ENCODE results near the gene IER2.

The IER2 gene

GRCh38 chr19:13150187-13150930 is at the start of gene IER2, which contains the start of gene STX10:
TSS of gene IER2 (plus strand) at chr19:13150411. CDS start at chr19:13153187, 2,776 bp downstream.
TSS of gene STX10 (minus strand) at chr19:13150375. CDS start at chr19:13150173, 202 bp downstream.
- H3K4me3 Mint-ChIP-seq: peak within 1 kb of the TSS; percentile 99
- no peaks in the 10 kb centered on the region for H3K9me3 Mint-ChIP-seq
- H3K36me3 Mint-ChIP-seq (ENCODE audit: low read depth): peaks cover 26% of the 10 kb centered on the region
- peaks cover 36% of the 10 kb centered on the region for H3K4me1 Mint-ChIP-seq (ENCODE audit: low read depth)
- peak within 1 kb of the TSS; percentile 88 for H3K27ac Mint-ChIP-seq
- H3K27me3 Mint-ChIP-seq (ENCODE audit: low read depth): peaks cover 9% of the 10 kb centered on the region

- peaks cover 24% of the 10 kb centered on the region for H3K27me3 Mint-ChIP-seq (ENCODE audit: low read depth)
These were observed 49.2 kb upstream of the IER2 start for GRCh38 chr19:13100841-13101589.

GRCh38 chr19:13101590-13102415 is 48.4 kb upstream of the IER2 start:
- H3K36me3 Mint-ChIP-seq (ENCODE audit: low read depth): peaks cover 7% of the 10 kb centered on the region
- peak overlapping the region; percentile 39 for H3K27ac Mint-ChIP-seq
- H3K27me3 Mint-ChIP-seq (ENCODE audit: low read depth): peaks cover 20% of the 10 kb centered on the region
- H3K4me1 Mint-ChIP-seq (ENCODE audit: low read depth): peaks cover 32% of the 10 kb centered on the region
- peak overlapping the region; percentile 31 for H3K4me3 Mint-ChIP-seq
- H3K9me3 Mint-ChIP-seq: peaks cover 5% of the 10 kb centered on the region

More at GRCh38 chr19:13100841-13101589, 49.2 kb upstream of the IER2 start:
- Mint-ChIP-seq H3K4me1 (ENCODE audit: low read depth) (peaks cover 34% of the 10 kb centered on the region), H3K27ac (peak overlapping the region; percentile 39), H3K4me3 (peak overlapping the region; percentile 31), H3K36me3 (ENCODE audit: low read depth) (peaks cover 7% of the 10 kb centered on the region), H3K9me3 (peaks cover 5% of the 10 kb centered on the region)

GRCh38 chr19:13102416-13102665 is 47.9 kb upstream of the IER2 start:
- peaks cover 28% of the 10 kb centered on the region for H3K4me1 Mint-ChIP-seq (ENCODE audit: low read depth)

GRCh38 chr19:13102666-13103580 is 47.3 kb upstream of the IER2 start, which contains the start of gene LYL1:
TSS of gene LYL1 (minus strand) at chr19:13102858. CDS start at chr19:13101171, 1,687 bp downstream.
- Mint-ChIP-seq H3K27ac (peak within 1 kb of the TSS; percentile 39), H3K27me3 (ENCODE audit: low read depth) (peaks cover 11% of the 10 kb centered on the region), H3K9me3 (peaks cover 5% of the 10 kb centered on the region), H3K36me3 (ENCODE audit: low read depth) (peaks cover 11% of the 10 kb centered on the region), H3K4me1 (ENCODE audit: low read depth) (peaks cover 28% of the 10 kb centered on the region), H3K4me3 (peak within 1 kb of the TSS; percentile 53)

More at GRCh38 chr19:13102416-13102665, 47.9 kb upstream of the IER2 start:
- H3K27me3 Mint-ChIP-seq (ENCODE audit: low read depth): peaks cover 15% of the 10 kb centered on the region
- H3K4me3 Mint-ChIP-seq: no peak overlapping the region
- peaks cover 5% of the 10 kb centered on the region for H3K9me3 Mint-ChIP-seq
- H3K27ac Mint-ChIP-seq: no peak overlapping the region
- peaks cover 7% of the 10 kb centered on the region for H3K36me3 Mint-ChIP-seq (ENCODE audit: low read depth)

- Mint-ChIP-seq H3K27me3 (ENCODE audit: low read depth) (peaks cover 3% of the 10 kb centered on the region), H3K36me3 (ENCODE audit: low read depth) (peaks cover 11% of the 10 kb centered on the region), H3K4me3 (peak overlapping the region; percentile 89), H3K9me3 (peaks cover 5% of the 10 kb centered on the region), H3K4me1 (ENCODE audit: low read depth) (peaks cover 21% of the 10 kb centered on the region), H3K27ac (peak overlapping the region; percentile 86)
These were observed 46.4 kb upstream of the IER2 start for GRCh38 chr19:13103581-13104359.

GRCh38 chr19:13104360-13104847 is 45.8 kb upstream of the IER2 start:
- peaks cover 5% of the 10 kb centered on the region for H3K9me3 Mint-ChIP-seq
- peaks cover 11% of the 10 kb centered on the region for H3K36me3 Mint-ChIP-seq (ENCODE audit: low read depth)
- H3K4me3 Mint-ChIP-seq: peak overlapping the region; percentile 89
- H3K27me3 Mint-ChIP-seq (ENCODE audit: low read depth): no peaks in the 10 kb centered on the region
- peak overlapping the region; percentile 86 for H3K27ac Mint-ChIP-seq
- H3K4me1 Mint-ChIP-seq (ENCODE audit: low read depth): peaks cover 20% of the 10 kb centered on the region

- Mint-ChIP-seq H3K36me3 (ENCODE audit: low read depth) (peaks cover 8% of the 10 kb centered on the region), H3K9me3 (peaks cover 3% of the 10 kb centered on the region), H3K4me3 (peak overlapping the region; percentile 89), H3K27me3 (ENCODE audit: low read depth) (no peaks in the 10 kb centered on the region), H3K4me1 (ENCODE audit: low read depth) (peaks cover 14% of the 10 kb centered on the region), H3K27ac (peak overlapping the region; percentile 86)
These were observed 45.1 kb upstream of the IER2 start for GRCh38 chr19:13104848-13105711.

- Mint-ChIP-seq H3K27ac (no peak overlapping the region), H3K27me3 (ENCODE audit: low read depth) (no peaks in the 10 kb centered on the region), H3K4me1 (ENCODE audit: low read depth) (peaks cover 4% of the 10 kb centered on the region), H3K9me3 (no peaks in the 10 kb centered on the region), H3K36me3 (ENCODE audit: low read depth) (peaks cover 5% of the 10 kb centered on the region), H3K4me3 (no peak overlapping the region)
These were observed 40.7 kb upstream of the IER2 start for GRCh38 chr19:13109361-13110098.

- Mint-ChIP-seq H3K9me3 (no peaks in the 10 kb centered on the region), H3K4me3 (no peak overlapping the region), H3K27ac (no peak overlapping the region), H3K27me3 (ENCODE audit: low read depth) (no peaks in the 10 kb centered on the region), H3K36me3 (ENCODE audit: low read depth) (peaks cover 4% of the 10 kb centered on the region), H3K4me1 (ENCODE audit: low read depth) (peaks cover 3% of the 10 kb centered on the region)
These were observed 40.1 kb upstream of the IER2 start for GRCh38 chr19:13110099-13110610.

GRCh38 chr19:13112555-13112954 is 37.7 kb upstream of the IER2 start:
- Mint-ChIP-seq H3K36me3 (ENCODE audit: low read depth) (peaks cover 3% of the 10 kb centered on the region), H3K9me3 (no peaks in the 10 kb centered on the region), H3K27me3 (ENCODE audit: low read depth) (no peaks in the 10 kb centered on the region), H3K4me3 (no peak overlapping the region), H3K27ac (no peak overlapping the region), H3K4me1 (ENCODE audit: low read depth) (peaks cover 7% of the 10 kb centered on the region)
